Left lobe of liver (tissue), 2 donors: Measurements from ENCODE around the gene SLC34A3. TPM values are rescaled to one million over a fixed set of nuclear protein-coding genes. Genes with fewer than 3 reads are reported as not detected.
"Not testable (repeated sequence)": the region's sequence is repeated elsewhere in the genome, so short reads cannot be mapped to it uniquely, and the experiment has no call there.

Experiments used
- ATAC-seq: fragments of 200-7000 bp; cut with Tn5 transposase; one replicate; pipeline ENCODE4 v1.9.1; 2020; ENCODE audit warnings: mild to moderate bottlenecking, moderate library complexity
- DNase-seq: peaks from one replicate; pipeline ENCODE4 v3.0.0-alpha.2; 2020; ENCODE audit warnings: low spot score
- total RNA-seq: library from RNA; stranded (reverse); gene quantifications from one replicate; pipeline ENCODE4 v1.2.1, GENCODE V29; 2021
- donor health status: DM: no; HTN: no; CAD: no; lungs with moderate emphysema.
- donor health status: DM: no; HTN: yes; CAD: no.

SLC34A3 gene
- total RNA-seq, 1 donor from 2014 or later = not detected

DNA sequence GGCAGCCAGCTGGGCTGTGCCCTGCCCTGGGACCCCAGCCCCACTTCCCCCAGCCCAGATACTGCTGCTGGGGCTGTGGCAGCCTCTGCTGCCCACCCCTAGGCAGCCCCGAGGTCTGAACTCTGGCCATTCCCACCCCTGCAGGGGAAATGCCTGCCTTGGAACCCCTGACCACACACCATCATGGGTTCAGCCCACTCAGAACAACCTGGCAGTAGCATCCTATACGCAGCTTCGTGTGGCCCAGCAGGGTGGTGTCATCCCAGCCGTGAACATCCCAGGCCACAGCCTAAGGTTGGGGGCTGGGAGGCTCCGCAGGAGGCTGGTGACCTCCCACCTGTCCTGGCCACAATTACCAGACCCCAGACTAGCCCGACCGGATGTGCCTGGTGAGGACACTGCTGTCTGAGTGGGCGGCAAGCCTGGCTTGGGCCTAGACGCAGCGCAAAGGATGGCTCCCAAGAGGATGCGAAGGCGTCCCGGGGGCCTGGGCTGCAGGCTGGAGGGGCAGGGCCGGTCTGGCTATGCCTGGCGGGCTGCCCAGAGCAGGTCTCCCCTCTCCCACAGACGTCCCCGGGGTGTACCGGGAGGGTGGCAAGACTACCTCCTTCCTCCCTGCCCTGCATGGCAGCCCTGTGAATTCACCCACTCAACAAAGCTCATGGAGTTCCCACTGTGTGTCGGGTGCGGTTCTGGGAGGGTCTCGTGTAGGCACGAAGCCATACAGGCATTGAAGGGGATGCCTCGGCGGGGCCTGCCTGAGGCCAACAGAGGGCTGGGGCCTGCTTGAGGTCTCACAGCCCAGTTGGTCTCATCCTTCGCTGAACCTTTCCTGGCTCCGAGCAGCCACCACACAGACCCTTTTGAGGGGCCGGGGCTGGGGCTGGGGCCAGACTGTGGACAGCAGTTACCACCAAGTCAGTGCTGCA, 1.5 kb upstream of the SLC34A3 start:
- no peak for DNase-seq
- no peak for ATAC-seq

DNA sequence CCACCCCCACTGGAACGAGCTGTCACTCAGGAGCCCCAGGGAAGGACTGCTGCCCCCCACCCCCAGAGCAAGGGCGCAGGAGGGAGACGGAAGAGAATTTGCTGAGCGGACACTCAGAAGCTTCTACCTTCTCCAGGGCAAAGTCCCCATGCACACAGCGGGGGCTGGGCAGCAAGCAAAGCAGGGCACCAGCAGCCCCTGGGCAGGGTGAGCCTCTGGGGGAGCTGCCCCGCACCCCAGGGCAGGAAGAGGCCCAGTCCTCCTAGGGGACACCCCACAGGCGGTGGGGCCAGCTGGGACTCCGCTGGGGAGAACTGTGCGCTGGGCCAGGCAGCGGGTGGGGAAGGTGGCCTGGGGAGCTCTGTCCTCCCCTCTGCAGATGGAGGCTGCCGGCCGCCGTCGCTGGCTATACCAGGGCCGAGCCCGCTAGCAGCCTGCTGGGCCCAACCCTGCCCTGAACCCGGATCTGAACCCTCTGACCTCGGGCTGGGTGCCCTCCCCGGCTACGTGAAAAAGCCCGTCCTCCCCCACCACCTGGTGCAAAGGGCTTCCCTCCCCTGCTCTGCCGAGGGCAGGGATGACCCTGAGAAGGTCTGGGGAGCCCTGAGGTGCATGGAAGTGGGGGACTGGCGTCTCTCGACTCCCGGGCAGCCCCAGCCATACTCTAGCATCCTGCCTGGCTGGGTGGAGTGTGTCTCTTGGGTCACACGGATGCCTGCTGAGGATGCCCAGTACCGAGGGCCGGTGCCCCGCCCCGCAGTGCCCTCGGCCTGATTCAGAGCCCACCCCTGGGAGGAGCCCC, 597 bp upstream of the SLC34A3 start:
- DNase-seq (no peak), ATAC-seq (no peak)

DNA sequence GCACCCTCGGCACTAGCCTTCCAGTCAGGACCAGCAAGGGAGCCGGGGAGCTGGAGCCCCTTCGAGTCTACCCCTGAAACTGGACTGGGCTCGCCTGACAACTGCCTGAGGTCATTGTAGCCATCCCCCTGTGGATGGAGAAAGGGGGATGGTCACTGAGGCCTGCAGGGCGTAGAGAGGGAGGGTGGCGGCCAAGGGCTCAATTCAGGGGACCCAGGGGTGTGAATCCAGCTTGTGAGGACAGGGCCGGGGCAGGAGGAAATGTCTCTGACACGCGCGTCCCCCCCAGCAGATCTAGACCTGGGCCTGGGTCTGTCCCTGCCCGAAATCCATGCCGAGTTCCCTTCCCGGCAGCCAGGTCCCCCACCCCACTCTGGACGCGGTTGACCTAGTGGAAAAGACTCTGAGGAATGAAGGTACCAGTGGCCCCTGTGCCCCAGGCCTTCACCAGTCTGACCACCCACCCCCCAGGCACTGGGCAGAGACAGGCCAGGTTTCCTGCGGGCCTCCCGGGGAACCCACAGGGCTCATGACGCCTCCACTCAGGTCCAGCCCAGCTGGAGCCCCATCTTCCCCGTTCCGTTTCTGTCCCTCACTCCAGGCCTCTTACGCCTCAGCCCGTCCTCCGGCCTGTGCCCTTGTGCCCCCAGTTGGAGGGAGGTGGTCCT, 805 bp downstream of the SLC34A3 start:
- ATAC-seq (no peak), DNase-seq (no peak)

DNA sequence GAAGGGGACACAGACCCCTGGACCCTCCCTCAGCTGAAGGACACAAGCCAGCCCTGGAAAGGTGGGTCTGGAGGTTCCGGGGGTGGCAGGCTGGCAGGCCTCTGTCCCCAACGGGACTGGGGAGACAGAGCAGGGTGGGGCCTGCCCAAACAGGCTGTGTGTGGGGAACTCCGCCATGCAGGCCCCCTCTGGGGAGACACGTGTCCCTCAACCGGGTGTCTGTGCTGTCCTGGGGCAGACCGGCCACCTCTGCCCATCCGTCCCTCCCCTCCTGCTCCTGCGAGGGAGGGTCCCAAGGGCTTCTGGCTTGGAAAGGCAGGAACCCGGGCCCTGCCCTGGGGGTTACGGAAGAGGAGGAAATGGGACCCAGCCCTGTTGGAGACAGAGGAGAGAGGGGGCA, 1.4 kb downstream of the SLC34A3 start:
- no peak for ATAC-seq
- DNase-seq = no peak

GRCh38 chr9:137232510-137232909, 1.8 kb downstream of the SLC34A3 start:
- ATAC-seq = no peak
- DNase-seq = no peak

DNA sequence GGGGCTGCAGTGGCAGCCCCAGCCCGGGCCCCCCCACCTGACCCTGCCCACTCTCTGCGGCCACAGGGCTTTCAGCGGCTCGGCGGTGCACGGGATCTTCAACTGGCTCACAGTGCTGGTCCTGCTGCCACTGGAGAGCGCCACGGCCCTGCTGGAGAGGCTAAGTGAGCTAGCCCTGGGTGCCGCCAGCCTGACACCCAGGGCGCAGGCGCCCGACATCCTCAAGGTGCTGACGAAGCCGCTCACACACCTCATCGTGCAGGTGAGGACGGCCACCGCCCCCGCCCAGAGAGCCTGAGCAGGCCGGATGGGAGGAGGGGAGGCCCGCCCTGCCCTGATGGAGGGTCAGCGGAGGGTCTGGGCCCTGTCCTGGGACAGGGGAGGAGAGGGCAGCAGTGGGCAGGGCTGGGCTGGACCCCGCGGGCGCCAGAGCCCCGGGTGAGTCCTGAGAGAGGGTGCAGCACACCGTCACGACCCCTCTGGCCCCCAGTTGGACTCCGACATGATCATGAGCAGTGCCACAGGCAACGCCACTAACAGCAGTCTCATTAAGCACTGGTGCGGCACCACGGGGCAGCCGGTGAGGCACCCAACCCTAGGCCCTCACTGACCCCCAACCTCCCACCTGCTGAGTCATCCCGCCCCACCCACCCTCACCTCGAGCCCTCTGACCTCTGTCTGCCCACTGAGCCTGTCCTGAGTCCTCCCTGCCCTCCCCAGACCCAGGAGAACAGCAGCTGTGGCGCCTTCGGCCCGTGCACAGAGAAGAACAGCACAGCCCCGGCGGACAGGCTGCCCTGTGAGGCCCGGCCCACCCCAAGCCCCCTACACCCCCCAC, 2.7 kb downstream of the SLC34A3 start:
- no peak for DNase-seq
- ATAC-seq = no peak

DNA sequence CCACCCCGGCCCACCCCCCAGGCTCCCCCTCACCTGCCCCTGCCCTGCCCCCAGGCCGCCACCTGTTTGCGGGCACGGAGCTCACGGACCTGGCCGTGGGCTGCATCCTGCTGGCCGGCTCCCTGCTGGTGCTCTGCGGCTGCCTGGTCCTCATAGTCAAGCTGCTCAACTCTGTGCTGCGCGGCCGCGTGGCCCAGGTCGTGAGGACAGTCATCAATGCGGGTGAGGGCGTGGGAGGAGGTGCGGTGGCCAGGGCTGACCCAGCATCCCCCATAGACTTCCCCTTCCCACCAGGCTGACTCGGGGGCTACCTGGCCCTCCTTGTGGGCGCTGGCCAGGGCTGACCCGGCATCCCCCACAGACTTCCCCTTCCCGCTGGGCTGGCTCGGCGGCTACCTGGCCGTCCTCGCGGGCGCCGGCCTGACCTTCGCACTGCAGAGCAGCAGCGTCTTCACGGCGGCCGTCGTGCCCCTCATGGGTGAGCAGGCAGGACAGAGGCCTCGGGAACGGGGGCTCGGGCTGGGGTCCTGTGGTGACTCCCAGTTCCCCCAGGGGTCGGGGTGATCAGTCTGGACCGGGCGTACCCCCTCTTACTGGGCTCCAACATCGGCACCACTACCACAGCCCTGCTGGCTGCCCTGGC, 3.5 kb downstream of the SLC34A3 start:
- DNase-seq = no peak
- no peak for ATAC-seq

DNA sequence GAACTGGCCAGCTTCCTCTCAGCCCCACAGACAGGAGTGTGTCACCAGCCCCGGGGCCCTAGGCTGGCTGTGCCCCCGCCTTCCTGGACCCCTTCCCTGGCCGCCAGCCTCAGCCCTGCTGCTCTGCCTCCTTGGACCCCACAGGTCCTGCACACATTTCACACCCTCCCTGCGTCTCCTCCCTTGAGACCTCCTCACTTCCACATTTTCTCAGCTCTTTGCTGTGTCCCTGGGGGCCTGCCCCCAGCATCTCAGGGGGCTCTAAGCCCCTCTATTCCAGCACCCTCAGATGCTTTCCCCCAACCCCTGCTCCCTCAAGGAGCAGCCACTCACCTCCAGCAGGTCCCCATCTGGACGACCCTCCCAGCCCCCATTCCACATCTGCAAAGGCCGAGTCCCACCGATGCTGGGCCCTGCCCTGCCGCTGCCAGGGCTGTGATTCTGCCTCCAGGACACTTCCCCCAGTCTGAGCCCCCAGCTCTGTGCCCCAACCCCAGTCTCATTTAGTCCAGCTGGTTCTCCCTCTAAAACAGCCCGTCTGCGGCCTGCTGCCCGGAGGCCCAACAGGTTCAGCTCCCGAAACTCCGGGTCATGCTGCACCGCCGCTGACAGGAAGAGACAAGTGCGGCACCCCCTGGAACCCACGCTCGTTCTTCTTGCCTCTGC, 4.2 kb downstream of the SLC34A3 start:
- ATAC-seq (no peak), DNase-seq (no peak)

GRCh38 chr9:137235424-137236237, 4.9 kb downstream of the SLC34A3 start:
- no peak for DNase-seq

DNA sequence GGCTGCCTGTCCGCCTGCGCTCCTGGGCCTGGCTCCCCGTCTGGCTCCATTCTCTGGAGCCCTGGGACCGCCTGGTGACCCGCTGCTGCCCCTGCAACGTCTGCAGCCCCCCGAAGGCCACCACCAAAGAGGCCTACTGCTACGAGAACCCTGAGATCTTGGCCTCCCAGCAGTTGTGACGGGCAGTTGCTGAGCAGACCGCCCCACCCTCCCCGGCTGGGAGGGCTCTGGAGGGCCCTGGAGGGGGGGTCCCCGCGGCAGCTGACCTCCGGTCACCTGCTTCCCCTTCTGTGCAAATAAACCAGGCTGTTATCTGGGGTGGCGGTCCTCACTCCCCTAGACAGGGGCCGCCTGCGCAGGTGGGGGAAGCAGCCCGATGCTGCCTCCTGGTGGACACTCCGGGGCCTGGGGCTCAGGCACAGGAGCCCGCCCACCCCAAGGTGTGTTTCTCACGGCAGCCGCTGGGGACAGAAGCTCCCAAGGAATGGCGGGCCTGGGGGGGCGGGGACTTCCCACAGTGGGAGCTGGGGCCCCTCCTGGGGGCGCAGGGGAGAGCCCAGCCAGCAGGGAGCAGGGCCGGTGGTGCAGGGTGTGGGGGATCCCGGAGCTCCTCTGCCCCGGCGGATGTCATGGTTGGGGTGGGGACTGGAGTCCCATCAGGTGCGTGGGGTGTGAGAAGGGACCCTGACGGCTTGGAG, 5.7 kb downstream of the SLC34A3 start:
- peak; percentile 82 for DNase-seq
- peak; percentile 66 for ATAC-seq

More at GRCh38 chr9:137235424-137236237, 4.9 kb downstream of the SLC34A3 start:
- ATAC-seq = no peak

DNA sequence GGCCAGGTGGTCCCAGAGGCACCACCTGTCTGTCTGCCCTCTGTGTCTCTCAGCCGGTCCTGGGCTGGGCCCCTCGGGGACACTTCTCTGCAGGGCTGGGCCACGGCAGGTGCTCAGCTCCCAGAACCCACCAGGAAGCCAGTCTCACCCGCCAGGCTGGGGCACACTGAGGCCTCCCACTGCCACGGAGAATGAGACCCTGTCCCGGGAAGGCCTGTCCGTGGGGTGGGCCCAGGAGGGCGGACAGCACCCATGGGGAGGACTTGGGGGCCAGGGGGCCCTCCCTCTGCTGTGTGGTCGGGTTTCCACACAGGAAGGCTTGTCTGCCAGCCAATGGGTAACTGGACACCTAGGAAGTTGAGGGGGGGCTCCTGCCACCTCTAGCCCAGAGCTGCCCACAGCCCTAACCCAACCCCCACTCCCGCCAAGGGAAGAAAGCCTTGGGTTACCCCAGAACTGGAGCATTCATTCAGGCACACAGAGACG, 6.3 kb downstream of the SLC34A3 start:
- ATAC-seq = no peak
- no peak for DNase-seq

DNA sequence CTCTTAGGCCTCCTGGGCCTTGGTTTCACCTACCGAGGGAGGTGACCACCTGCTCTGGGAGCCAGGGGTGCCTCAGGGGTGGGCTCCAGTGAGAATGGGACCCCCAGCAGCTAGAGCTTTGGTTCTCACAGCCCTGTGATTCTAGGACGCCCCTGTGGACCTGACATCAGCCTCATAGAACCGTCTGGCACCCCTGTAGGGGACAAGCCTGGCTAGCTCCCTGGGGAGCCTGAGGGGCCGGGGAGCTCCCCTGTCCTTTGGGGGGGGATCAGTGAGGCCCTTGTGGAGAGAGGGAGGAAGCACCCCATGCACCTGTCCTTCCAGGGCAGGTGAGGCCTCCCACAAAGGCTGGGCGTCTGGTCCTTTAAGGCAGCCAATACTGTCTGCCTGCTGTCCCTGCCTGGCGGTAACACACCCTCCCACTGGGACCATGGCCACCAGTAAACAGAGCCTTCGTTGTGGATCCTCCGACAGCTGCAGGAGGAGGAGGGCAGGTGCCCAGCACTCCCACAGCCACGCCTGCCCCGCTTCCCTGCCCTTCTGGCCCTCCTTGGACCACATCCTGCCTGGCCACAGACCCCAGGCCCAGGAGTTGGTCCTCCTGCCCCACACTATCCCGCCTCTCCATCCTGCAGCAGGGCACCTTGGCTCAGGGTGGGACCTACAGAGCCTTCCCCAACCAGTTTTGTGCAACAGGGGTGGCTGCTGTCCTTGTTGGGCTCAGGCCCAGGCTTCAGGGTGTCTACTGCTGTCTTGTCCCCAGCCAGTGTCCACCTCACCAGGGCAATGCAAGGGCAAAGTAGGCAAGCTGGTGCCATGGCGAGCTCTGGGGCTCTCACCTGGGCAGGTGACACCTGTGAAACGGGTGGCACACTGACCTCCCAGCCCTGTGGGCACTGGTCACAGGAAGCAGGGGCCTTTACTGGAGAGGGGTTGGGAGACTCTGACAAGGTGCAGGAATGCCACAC, 7.3 kb downstream of the SLC34A3 start:
- ATAC-seq (no peak), DNase-seq (no peak)

- ATAC-seq, DNase-seq: not testable (repeated sequence)
Observed at GRCh38 chr9:137239541-137240200, 9.0 kb downstream of the SLC34A3 start.

DNA sequence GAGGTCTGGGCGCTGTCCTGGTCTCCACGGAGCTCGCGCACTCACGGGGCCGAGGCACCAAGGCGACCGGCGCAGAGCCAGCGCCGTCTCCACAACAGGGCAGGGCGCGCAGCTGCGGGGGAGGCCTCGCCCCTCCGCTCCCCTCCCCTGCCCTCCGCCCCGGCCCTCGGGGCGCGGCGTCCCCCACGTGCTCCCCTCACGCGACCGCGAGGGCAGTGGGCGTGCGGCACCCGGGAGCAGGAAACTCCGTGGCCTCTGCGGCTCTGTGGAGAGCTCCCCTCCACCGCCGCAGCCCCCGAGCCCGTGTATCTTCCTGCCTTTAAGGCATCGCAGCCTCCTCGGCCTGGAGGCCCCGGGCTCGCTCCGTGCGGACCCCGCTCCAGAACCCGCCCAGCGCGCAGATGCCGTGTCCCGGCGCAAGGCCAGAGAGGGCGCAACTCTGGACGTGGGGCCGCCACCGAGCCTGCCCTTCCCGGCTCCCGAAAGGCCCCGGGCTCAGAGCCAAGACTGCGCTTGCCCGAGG, 9.7 kb downstream of the SLC34A3 start:
- peak; percentile 74 for DNase-seq
- peak; percentile 44 for ATAC-seq

DNA sequence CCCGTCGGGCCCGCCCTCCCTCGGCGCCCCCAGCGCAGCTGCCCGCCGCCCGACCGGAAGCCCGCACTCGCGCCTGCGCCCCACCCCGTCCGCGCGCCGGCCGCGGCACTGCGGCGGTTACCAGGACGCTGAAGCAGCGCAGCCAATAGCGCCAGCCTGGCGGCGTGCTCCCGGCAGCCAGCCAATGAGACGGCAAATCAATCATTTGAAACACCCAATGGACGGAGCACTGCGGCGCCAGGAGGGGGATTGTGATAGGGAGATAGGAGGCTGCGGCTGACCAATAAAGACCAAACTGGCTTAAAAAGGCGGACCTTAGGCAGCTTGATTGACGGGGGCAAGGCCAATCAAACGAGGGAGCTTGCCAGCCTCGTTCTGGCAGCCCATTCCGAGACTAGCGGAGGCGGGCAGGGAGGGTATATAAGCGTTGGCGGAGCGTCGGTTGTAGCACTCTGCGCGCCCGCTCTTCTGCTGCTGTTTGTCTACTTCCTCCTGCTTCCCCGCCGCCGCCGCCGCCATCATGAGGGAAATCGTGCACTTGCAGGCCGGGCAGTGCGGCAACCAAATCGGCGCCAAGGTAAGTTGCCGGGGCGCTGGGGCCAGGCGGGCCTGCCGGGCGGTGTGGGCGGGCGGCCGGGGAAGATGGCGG, 10.3 kb downstream of the SLC34A3 start, which contains the start of gene TUBB4B:
TUBB4B (plus strand) TSS at position 447 of the 649 bp plus-strand sequence; CDS start at position 521, 74 bp downstream.
- peak; percentile 81 for ATAC-seq

More for the DNA sequence above, 10.3 kb downstream of the SLC34A3 start, which contains the start of gene TUBB4B:
- peak; percentile 100 for DNase-seq
